Tibial nerve (tissue), 4 donors: Measurements from ENCODE around the gene SGPP2. TPM values are rescaled to one million over a fixed set of nuclear protein-coding genes. Genes with fewer than 3 reads are reported as not detected.
"Not testable (repeated sequence)": the region's sequence is repeated elsewhere in the genome, so short reads cannot be mapped to it uniquely, and the experiment has no call there.

Source experiments
- DNase-seq, 2 donors: peaks; one replicate each; pipeline ENCODE4 v3.0.0-alpha.2; 2019; ENCODE audit warnings: low spot score in 2 of 2
- H3K27ac ChIP-seq, 4 donors: fragments of 200-600 bp; sonication (generic) in 3 of 4; one replicate each; pipeline ENCODE4 v1.5.1; 2017 to 2019; ENCODE audit warnings: mild to moderate bottlenecking in 1 of 4
- H3K27me3 ChIP-seq, 2 donors: fragments of 200-600 bp; sonication (generic) in 1 of 2; one replicate each; pipeline versions ENCODE4 v1.5.1 to v1.6.0; 2017 to 2019
- H3K36me3 ChIP-seq, 3 donors: fragments of 200-600 bp; sonication (generic); one replicate each; pipeline ENCODE4 v1.5.1; 2018 to 2019
- H3K4me1 ChIP-seq, 4 donors: fragments of 200-600 bp; sonication (generic) in 3 of 4; one replicate each; pipeline ENCODE4 v1.5.1; 2017 to 2019
- H3K4me3 ChIP-seq, 4 donors: fragments of 200-600 bp; sonication (generic) in 3 of 4; one replicate each; pipeline ENCODE4 v1.5.1; 2017 to 2019; ENCODE audit warnings: mild to moderate bottlenecking in 1 of 4, moderate library complexity in 1 of 4
- H3K9me3 ChIP-seq, 4 donors: fragments of 200-600 bp; sonication (generic) in 3 of 4; one replicate each; pipeline ENCODE4 v1.5.1; 2017 to 2019
- CTCF ChIP-seq, 5 experiments: fragments of 200-600 bp in 3 of 5; fragments of 450-650 bp in 2 of 5; sonication (generic) in 3 of 5; IDR thresholded peaks; one replicate each; pipeline ENCODE4 v1.5.1; 2016 to 2019; ENCODE audit warnings: antibody characterized with exemption in 5 of 5, mild to moderate bottlenecking in 3 of 5, moderate library complexity in 2 of 5
- EP300 ChIP-seq, 2 donors: sonication (generic); formaldehyde crosslinking; IDR thresholded peaks; one replicate each; pipeline ENCODE4 v1.6.1; 2017; ENCODE audit warnings: antibody characterized with exemption in 2 of 2, mild to moderate bottlenecking in 1 of 2
- POLR2A ChIP-seq, 2 donors: fragments of 450-650 bp; IDR thresholded peaks; one replicate each; pipeline ENCODE4 v1.6.1; 2017; ENCODE audit warnings: antibody characterized with exemption in 2 of 2, mild to moderate bottlenecking in 2 of 2, moderate library complexity in 2 of 2
- WGBS, 2 donors: methylation state at CpG; one replicate each; pipeline ENCODE4 v1.1.5; 2018; 5-methylcytosine and 5-hydroxymethylcytosine counted together
- total RNA-seq, 4 donors: library from RNA; depleted of rRNA; stranded (reverse); fragments of >200 nt; gene quantifications; one replicate each; pipeline ENCODE4 v1.1.0, GENCODE V29; 2016

Gene SGPP2
- total RNA-seq, 4 donors from 2014 or later: not detected

- Histone ChIP-seq H3K4me3 (no peak overlapping the region), H3K9me3 (peaks cover 0 to 4% (median 0%) of the 10 kb centered on the region in 4 donors), H3K36me3 (no peaks in the 10 kb centered on the region), H3K27ac (no peak overlapping the region), H3K4me1 (no peaks in the 10 kb centered on the region), H3K27me3 (no peaks in the 10 kb centered on the region)
- WGBS, 2 donors: 78 to 79% methylated on average over 2 of the region's 2 CpGs
- no peak for DNase-seq
- TF ChIP-seq CTCF (IDR thresholded peaks at IDR 0.05) (no peak), EP300 (IDR thresholded peaks at IDR 0.05) (no peak), POLR2A (IDR thresholded peaks at IDR 0.05) (no peak)
Measured at GRCh38 chr2:222408684-222409083, 15.7 kb upstream of the SGPP2 start.

GRCh38 chr2:222410534-222410933 lies 13.8 kb upstream of the SGPP2 start:
- TF ChIP-seq EP300 (IDR thresholded peaks at IDR 0.05) (no peak), POLR2A (IDR thresholded peaks at IDR 0.05) (no peak), CTCF (IDR thresholded peaks at IDR 0.05) (no peak)

GRCh38 chr2:222412334-222412733 lies 12.0 kb upstream of the SGPP2 start:
- H3K4me3 ChIP-seq, H3K4me1 ChIP-seq, H3K36me3 ChIP-seq, H3K27ac ChIP-seq, H3K9me3 ChIP-seq, H3K27me3 ChIP-seq, DNase-seq: not testable (repeated sequence)
- WGBS, 2 donors: 94 to 100% methylated on average over 2 of the region's 2 CpGs

More at GRCh38 chr2:222410534-222410933, 13.8 kb upstream of the SGPP2 start:
- no peaks in the 10 kb centered on the region for H3K36me3 ChIP-seq
- no peaks in the 10 kb centered on the region for H3K27me3 ChIP-seq
- H3K27ac ChIP-seq: no peak overlapping the region
- H3K9me3 ChIP-seq: peaks cover 0 to 4% (median 0%) of the 10 kb centered on the region in 4 donors
- DNase-seq: no peak
- no peaks in the 10 kb centered on the region for H3K4me1 ChIP-seq
- H3K4me3 ChIP-seq: no peak overlapping the region
- WGBS, 2 donors: 67 to 76% methylated on average over 4 of the region's 4 CpGs

GRCh38 chr2:222413295-222413911 lies 10.9 kb upstream of the SGPP2 start:
- TF ChIP-seq CTCF (IDR thresholded peaks at IDR 0.05) (no peak), POLR2A (IDR thresholded peaks at IDR 0.05) (no peak), EP300 (IDR thresholded peaks at IDR 0.05) (no peak)
- Histone ChIP-seq H3K36me3 (no peaks in the 10 kb centered on the region), H3K4me3 (no peak overlapping the region), H3K4me1 (no peaks in the 10 kb centered on the region), H3K27ac (no peak overlapping the region), H3K27me3 (no peaks in the 10 kb centered on the region), H3K9me3 (peaks cover 0 to 4% (median 0%) of the 10 kb centered on the region in 4 donors)
- no peak for DNase-seq
- WGBS, 2 donors: 84 to 86% methylated on average over 1 of the region's 1 CpG

GRCh38 chr2:222418739-222419138 lies 5.6 kb upstream of the SGPP2 start:
- DNase-seq: no peak
- Histone ChIP-seq H3K4me1 (peaks cover 0 to 2% (median 0%) of the 10 kb centered on the region in 4 donors), H3K27ac (no peak overlapping the region), H3K36me3 (no peaks in the 10 kb centered on the region), H3K27me3 (peaks cover 0 to 27% of the 10 kb centered on the region in 2 donors), H3K9me3 (no peaks in the 10 kb centered on the region), H3K4me3 (no peak overlapping the region)
- no peak for TF ChIP-seq EP300 (IDR thresholded peaks at IDR 0.05)
- no peak for TF ChIP-seq CTCF (IDR thresholded peaks at IDR 0.05)
- no peak for TF ChIP-seq POLR2A (IDR thresholded peaks at IDR 0.05)
